ENCODE measurements around the gene LRP3.

Gene LRP3

DNA sequence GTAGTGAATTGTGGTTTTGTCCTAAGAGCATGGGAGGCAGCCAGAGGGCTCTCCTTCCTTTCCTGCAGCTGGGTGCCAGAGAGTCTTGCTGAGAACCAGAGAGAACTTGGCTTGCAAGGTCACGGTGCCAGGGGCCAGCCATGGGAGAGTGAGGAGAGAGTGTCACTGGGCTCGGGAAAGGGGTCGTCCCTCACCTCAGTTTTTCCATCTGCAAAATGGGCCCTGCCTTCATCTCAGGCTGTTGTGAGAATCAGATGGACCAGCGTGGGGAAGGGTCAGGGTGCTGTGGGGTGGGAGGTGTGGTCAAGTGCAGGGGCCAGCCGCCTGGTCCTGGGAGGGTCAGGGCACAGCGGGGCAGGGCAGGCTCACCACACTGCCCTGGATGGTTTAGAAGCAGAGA, 7.3 kb downstream of the LRP3 start:
- H3K27ac ChIP-seq (ENCODE audit: insufficient read depth, low read length, poor library complexity, severe bottlenecking) = no peak overlapping the region
- H3K36me3 ChIP-seq (ENCODE audit: control insufficient read depth, insufficient read depth, low read length) = no peaks in the 10 kb centered on the region
- no peak overlapping the region for H3K4me3 ChIP-seq (ENCODE audit: insufficient read depth, low read depth, low read length, poor library complexity, severe bottlenecking)
- no peaks in the 10 kb centered on the region for H3K9me3 ChIP-seq (ENCODE audit: control insufficient read depth, low read length)
- H3K4me1 ChIP-seq (ENCODE audit: control insufficient read depth, insufficient read depth, low read length, poor library complexity, severe bottlenecking) = no peaks in the 10 kb centered on the region
- H3K27me3 ChIP-seq (replicated peaks; ENCODE audit: control insufficient read depth, insufficient read depth, low read length, poor library complexity, severe bottlenecking) = no peaks in the 10 kb centered on the region
- no peak for DNase-seq

- Histone ChIP-seq H3K9me3 (ENCODE audit: control insufficient read depth, low read length) (no peaks in the 10 kb centered on the region), H3K27ac (ENCODE audit: insufficient read depth, low read length, poor library complexity, severe bottlenecking) (no peak overlapping the region), H3K4me3 (ENCODE audit: insufficient read depth, low read depth, low read length, poor library complexity, severe bottlenecking) (no peak overlapping the region), H3K4me1 (ENCODE audit: control insufficient read depth, insufficient read depth, low read length, poor library complexity, severe bottlenecking) (no peaks in the 10 kb centered on the region), H3K27me3 (replicated peaks; ENCODE audit: control insufficient read depth, insufficient read depth, low read length, poor library complexity, severe bottlenecking) (no peaks in the 10 kb centered on the region), H3K36me3 (ENCODE audit: control insufficient read depth, insufficient read depth, low read length) (no peaks in the 10 kb centered on the region)
- no peak for DNase-seq
These were observed 7.9 kb downstream of the LRP3 start for GRCh38 chr19:33201886-33202545.

DNA sequence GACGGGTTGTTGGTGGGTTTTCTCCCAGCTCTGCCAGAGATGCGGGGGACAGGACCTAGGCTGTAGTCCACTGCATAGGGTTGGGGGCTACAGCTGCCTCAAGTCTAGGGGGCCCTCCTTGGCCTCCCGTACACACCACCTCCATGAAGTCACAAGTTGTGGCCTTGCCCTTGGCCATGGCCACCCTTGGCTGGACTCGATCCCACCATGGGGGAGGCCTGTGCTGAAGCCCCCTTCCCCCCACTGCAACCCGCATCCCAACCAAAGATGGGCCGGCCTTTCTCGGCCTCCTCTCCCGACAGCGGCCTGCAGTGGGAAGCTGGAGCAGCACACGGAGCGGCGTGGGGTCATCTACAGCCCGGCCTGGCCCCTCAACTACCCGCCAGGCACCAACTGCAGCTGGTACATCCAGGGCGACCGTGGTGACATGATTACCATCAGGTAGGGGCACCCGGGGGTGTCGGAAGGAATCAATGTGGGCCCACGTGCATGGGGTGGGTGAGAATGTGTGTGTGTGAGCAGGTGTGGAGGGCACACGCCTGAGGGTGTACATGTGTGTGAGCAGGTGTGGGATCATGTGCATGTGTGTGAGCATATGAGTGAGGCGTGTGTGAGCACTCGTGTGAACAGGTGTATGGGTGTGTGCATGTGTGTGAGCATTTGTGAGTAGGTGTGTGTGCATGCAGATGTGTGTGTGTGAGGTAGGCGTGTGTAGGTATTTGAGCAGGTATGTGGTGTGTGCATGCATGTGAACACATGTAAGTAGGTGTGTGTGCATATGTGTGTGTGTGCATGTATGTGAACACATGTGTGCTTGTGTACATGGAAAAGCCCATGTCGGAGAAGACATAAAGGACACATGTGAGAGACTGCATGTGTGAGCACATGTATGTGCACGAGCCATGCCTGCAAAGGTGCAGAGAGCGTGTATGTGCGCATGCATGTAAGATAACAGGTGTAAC, 8.7 kb downstream of the LRP3 start:
- no peak for DNase-seq
- Histone ChIP-seq H3K27ac (ENCODE audit: insufficient read depth, low read length, poor library complexity, severe bottlenecking) (no peak overlapping the region), H3K27me3 (replicated peaks; ENCODE audit: control insufficient read depth, insufficient read depth, low read length, poor library complexity, severe bottlenecking) (no peaks in the 10 kb centered on the region), H3K4me3 (ENCODE audit: insufficient read depth, low read depth, low read length, poor library complexity, severe bottlenecking) (no peak overlapping the region), H3K4me1 (ENCODE audit: control insufficient read depth, insufficient read depth, low read length, poor library complexity, severe bottlenecking) (no peaks in the 10 kb centered on the region), H3K9me3 (ENCODE audit: control insufficient read depth, low read length) (no peaks in the 10 kb centered on the region), H3K36me3 (ENCODE audit: control insufficient read depth, insufficient read depth, low read length) (no peaks in the 10 kb centered on the region)

- no peaks in the 10 kb centered on the region for H3K9me3 ChIP-seq (ENCODE audit: control insufficient read depth, low read length)
- H3K4me3 ChIP-seq (ENCODE audit: insufficient read depth, low read depth, low read length, poor library complexity, severe bottlenecking) = no peak overlapping the region
- no peaks in the 10 kb centered on the region for H3K27me3 ChIP-seq (replicated peaks; ENCODE audit: control insufficient read depth, insufficient read depth, low read length, poor library complexity, severe bottlenecking)
- no peak for DNase-seq
- no peaks in the 10 kb centered on the region for H3K36me3 ChIP-seq (ENCODE audit: control insufficient read depth, insufficient read depth, low read length)
- H3K4me1 ChIP-seq (ENCODE audit: control insufficient read depth, insufficient read depth, low read length, poor library complexity, severe bottlenecking) = no peaks in the 10 kb centered on the region
- no peak overlapping the region for H3K27ac ChIP-seq (ENCODE audit: insufficient read depth, low read length, poor library complexity, severe bottlenecking)
These were observed 9.4 kb downstream of the LRP3 start for GRCh38 chr19:33203529-33203928.

DNA sequence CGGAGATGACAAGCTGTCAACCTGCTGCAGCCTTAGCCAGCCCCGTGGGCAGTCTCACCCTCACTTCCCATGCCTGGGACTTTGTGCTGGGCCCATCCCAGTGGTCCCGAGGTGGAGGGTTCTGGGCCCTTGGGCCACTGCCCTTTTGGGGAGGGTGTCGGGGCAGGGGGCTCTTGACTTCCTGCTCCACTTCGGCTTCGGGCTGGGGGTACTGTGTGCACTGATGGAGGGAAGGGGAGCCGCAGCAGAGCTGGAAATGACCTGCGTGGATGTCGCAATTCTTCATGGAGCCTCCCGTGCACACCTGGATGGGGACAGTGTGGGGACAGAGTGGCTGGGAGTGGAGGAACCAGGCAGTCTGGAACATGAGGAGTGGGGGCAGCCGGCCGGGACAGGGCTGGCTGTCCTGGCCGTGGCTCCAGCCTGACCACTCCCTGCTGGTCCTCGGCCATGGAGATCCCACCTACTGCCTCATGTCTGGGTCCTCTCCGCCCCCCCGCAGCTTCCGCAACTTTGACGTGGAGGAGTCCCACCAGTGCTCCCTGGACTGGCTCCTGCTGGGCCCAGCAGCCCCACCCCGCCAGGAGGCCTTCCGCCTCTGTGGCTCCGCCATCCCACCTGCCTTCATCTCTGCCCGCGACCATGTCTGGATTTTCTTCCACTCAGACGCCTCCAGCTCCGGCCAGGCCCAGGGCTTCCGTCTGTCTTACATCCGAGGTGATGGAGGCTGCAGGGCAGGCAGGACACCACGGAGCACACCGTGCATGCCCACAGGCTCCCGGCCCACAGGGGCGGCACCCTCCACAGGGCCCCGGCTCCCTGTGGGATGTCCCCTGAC, 10.2 kb downstream of the LRP3 start:
- Histone ChIP-seq H3K4me3 (ENCODE audit: insufficient read depth, low read depth, low read length, poor library complexity, severe bottlenecking) (no peak overlapping the region), H3K27ac (ENCODE audit: insufficient read depth, low read length, poor library complexity, severe bottlenecking) (no peak overlapping the region), H3K36me3 (ENCODE audit: control insufficient read depth, insufficient read depth, low read length) (no peaks in the 10 kb centered on the region), H3K27me3 (replicated peaks; ENCODE audit: control insufficient read depth, insufficient read depth, low read length, poor library complexity, severe bottlenecking) (no peaks in the 10 kb centered on the region), H3K9me3 (ENCODE audit: control insufficient read depth, low read length) (no peaks in the 10 kb centered on the region), H3K4me1 (ENCODE audit: control insufficient read depth, insufficient read depth, low read length, poor library complexity, severe bottlenecking) (no peaks in the 10 kb centered on the region)
- no peak for DNase-seq

DNA sequence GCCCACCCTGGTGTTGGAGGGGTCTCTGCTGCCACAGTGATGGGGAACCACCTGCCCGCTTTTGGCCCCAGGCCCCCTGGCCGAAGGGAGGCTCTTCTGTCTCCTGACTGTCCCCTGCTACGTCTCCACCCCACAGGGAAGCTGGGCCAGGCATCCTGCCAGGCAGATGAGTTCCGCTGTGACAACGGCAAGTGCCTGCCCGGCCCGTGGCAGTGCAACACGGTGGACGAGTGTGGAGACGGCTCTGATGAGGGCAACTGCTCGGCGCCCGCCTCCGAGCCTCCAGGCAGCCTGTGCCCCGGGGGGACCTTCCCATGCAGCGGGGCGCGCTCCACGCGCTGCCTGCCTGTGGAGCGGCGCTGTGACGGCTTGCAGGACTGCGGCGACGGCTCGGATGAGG, 11.0 kb downstream of the LRP3 start:
- DNase-seq = no peak
- no peak overlapping the region for H3K4me3 ChIP-seq (ENCODE audit: insufficient read depth, low read depth, low read length, poor library complexity, severe bottlenecking)
- no peaks in the 10 kb centered on the region for H3K27me3 ChIP-seq (replicated peaks; ENCODE audit: control insufficient read depth, insufficient read depth, low read length, poor library complexity, severe bottlenecking)
- H3K9me3 ChIP-seq (ENCODE audit: control insufficient read depth, low read length) = no peaks in the 10 kb centered on the region
- H3K36me3 ChIP-seq (ENCODE audit: control insufficient read depth, insufficient read depth, low read length) = no peaks in the 10 kb centered on the region
- H3K27ac ChIP-seq (ENCODE audit: insufficient read depth, low read length, poor library complexity, severe bottlenecking) = no peak overlapping the region
- no peaks in the 10 kb centered on the region for H3K4me1 ChIP-seq (ENCODE audit: control insufficient read depth, insufficient read depth, low read length, poor library complexity, severe bottlenecking)

DNA sequence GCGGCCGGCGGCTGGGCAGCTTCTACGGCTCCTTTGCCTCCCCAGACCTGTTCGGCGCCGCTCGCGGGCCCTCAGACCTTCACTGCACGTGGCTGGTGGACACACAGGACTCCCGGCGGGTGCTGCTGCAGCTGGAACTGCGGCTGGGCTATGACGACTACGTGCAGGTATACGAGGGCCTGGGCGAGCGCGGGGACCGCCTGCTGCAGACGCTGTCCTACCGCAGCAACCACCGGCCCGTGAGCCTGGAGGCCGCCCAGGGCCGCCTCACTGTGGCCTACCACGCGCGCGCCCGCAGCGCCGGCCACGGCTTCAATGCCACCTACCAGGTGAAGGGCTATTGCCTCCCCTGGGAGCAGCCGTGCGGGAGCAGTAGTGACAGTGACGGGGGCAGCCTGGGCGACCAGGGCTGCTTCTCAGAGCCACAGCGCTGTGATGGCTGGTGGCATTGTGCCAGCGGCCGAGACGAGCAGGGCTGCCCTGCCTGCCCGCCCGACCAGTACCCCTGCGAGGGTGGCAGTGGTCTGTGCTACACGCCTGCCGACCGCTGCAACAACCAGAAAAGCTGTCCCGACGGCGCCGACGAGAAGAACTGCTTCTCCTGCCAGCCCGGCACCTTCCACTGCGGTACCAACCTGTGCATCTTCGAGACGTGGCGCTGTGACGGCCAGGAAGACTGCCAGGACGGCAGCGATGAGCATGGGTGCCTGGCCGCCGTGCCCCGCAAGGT, 11.6 kb downstream of the LRP3 start:
- H3K4me3 ChIP-seq (ENCODE audit: insufficient read depth, low read depth, low read length, poor library complexity, severe bottlenecking) = no peak overlapping the region
- no peaks in the 10 kb centered on the region for H3K27me3 ChIP-seq (replicated peaks; ENCODE audit: control insufficient read depth, insufficient read depth, low read length, poor library complexity, severe bottlenecking)
- H3K36me3 ChIP-seq (ENCODE audit: control insufficient read depth, insufficient read depth, low read length) = no peaks in the 10 kb centered on the region
- no peak overlapping the region for H3K27ac ChIP-seq (ENCODE audit: insufficient read depth, low read length, poor library complexity, severe bottlenecking)
- no peaks in the 10 kb centered on the region for H3K4me1 ChIP-seq (ENCODE audit: control insufficient read depth, insufficient read depth, low read length, poor library complexity, severe bottlenecking)
- DNase-seq = no peak
- no peaks in the 10 kb centered on the region for H3K9me3 ChIP-seq (ENCODE audit: control insufficient read depth, low read length)

DNA sequence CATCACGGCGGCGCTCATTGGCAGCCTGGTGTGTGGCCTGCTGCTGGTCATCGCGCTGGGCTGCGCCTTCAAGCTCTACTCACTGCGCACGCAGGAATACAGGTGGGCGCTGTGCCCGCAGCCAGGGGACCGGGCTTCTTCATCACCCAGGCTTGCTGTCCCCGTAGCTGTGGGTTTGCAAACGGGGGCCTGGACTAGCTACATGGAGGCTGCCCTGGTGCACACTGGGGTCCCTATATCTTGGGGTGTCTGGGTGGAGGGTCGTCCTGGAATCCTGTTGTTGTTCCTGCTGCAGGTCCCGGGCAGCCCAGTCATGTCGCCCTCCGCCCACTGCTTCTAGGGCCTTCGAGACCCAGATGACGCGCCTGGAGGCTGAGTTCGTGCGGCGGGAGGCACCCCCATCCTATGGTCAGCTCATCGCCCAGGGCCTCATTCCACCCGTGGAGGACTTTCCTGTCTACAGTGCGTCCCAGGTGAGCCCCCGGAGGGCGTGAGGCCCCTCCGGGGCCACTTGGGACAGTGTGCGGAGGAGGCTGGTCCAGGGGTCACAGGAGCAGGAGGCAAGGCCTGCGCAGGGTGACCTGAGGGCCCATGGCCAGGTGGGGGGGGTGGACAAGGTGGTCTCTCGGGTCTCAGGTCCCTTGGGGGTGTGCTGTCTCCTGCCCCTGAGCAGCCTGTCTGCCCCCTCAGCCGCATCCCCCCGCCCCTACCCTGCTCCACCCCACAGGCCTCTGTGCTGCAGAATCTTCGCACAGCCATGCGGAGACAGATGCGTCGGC, 12.3 kb downstream of the LRP3 start:
- Histone ChIP-seq H3K4me1 (ENCODE audit: control insufficient read depth, insufficient read depth, low read length, poor library complexity, severe bottlenecking) (no peaks in the 10 kb centered on the region), H3K9me3 (ENCODE audit: control insufficient read depth, low read length) (no peaks in the 10 kb centered on the region), H3K27me3 (replicated peaks; ENCODE audit: control insufficient read depth, insufficient read depth, low read length, poor library complexity, severe bottlenecking) (no peaks in the 10 kb centered on the region), H3K36me3 (ENCODE audit: control insufficient read depth, insufficient read depth, low read length) (no peaks in the 10 kb centered on the region), H3K27ac (ENCODE audit: insufficient read depth, low read length, poor library complexity, severe bottlenecking) (no peak overlapping the region), H3K4me3 (ENCODE audit: insufficient read depth, low read depth, low read length, poor library complexity, severe bottlenecking) (no peak overlapping the region)
- DNase-seq = no peak

DNA sequence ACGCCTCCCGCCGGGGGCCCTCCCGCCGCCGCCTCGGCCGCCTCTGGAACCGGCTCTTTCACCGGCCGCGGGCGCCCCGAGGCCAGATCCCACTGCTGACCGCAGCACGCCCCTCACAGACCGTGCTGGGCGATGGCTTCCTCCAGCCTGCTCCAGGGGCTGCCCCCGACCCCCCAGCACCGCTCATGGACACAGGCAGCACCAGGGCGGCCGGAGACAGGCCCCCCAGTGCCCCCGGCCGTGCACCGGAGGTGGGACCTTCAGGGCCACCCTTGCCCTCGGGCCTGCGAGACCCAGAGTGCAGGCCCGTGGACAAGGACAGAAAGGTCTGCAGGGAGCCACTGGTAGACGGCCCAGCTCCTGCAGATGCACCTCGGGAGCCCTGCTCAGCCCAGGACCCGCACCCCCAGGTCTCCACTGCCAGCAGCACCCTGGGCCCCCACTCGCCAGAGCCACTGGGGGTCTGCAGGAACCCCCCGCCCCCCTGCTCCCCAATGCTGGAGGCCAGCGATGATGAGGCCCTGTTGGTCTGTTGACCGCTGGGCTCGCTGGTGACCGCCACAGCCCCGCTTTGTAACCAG, 13.0 kb downstream of the LRP3 start:
- Histone ChIP-seq H3K4me1 (ENCODE audit: control insufficient read depth, insufficient read depth, low read length, poor library complexity, severe bottlenecking) (no peaks in the 10 kb centered on the region), H3K27ac (ENCODE audit: insufficient read depth, low read length, poor library complexity, severe bottlenecking) (no peak overlapping the region), H3K36me3 (ENCODE audit: control insufficient read depth, insufficient read depth, low read length) (no peaks in the 10 kb centered on the region), H3K9me3 (ENCODE audit: control insufficient read depth, low read length) (no peaks in the 10 kb centered on the region), H3K4me3 (ENCODE audit: insufficient read depth, low read depth, low read length, poor library complexity, severe bottlenecking) (no peak overlapping the region), H3K27me3 (replicated peaks; ENCODE audit: control insufficient read depth, insufficient read depth, low read length, poor library complexity, severe bottlenecking) (no peaks in the 10 kb centered on the region)
- no peak for DNase-seq

All from effector memory CD4-positive, alpha-beta T cell (primary cell).